Peyer's patch (tissue), 4 donors: ENCODE measurements around the gene ARHGAP15. TPM values are rescaled to one million over a fixed set of nuclear protein-coding genes. Genes with fewer than 3 reads are reported as not detected.

ENCODE experiments used
- DNase-seq, 3 donors: peaks; one replicate each; pipeline ENCODE4 v3.0.0-alpha.2; 2017 to 2019
- H3K27ac ChIP-seq, 4 donors: fragments of 200-600 bp; sonication (generic); one replicate each; pipeline ENCODE4 v1.5.1; 2016 to 2019
- H3K27me3 ChIP-seq, 2 donors: fragments of 200-600 bp; sonication (generic); one replicate each; pipeline ENCODE4 v1.5.1; 2019
- H3K36me3 ChIP-seq, 3 donors: fragments of 200-600 bp; sonication (generic); one replicate each; pipeline ENCODE4 v1.5.1; 2016 to 2019
- H3K4me1 ChIP-seq, 4 donors: fragments of 200-600 bp; sonication (generic); one replicate each; pipeline ENCODE4 v1.5.1; 2016 to 2019
- H3K4me3 ChIP-seq, 4 donors: fragments of 200-600 bp; sonication (generic); 1 replicate in 3 of 4; 2 replicates in 1 of 4; pipeline ENCODE4 v1.5.1; 2016 to 2019; ENCODE audit warnings: mild to moderate bottlenecking in 1 of 4
- H3K9me3 ChIP-seq, 4 donors: fragments of 200-600 bp; sonication (generic); one replicate each; pipeline ENCODE4 v1.5.1; 2016 to 2019; ENCODE audit warnings: mild to moderate bottlenecking in 1 of 4
- CTCF ChIP-seq, 6 experiments: fragments of 450-650 bp in 4 of 6; fragments of 200-600 bp in 2 of 6; sonication (generic) in 1 of 6; IDR thresholded peaks; one replicate each; pipeline ENCODE4 v1.5.1; 2017 to 2019; ENCODE audit warnings: antibody characterized with exemption in 6 of 6, mild to moderate bottlenecking in 3 of 6, moderate library complexity in 1 of 6
- POLR2A ChIP-seq, 2 donors: fragments of 450-650 bp; IDR thresholded peaks; one replicate each; pipeline ENCODE4 v1.5.1; 2017; ENCODE audit warnings: antibody characterized with exemption in 2 of 2, mild to moderate bottlenecking in 2 of 2, moderate library complexity in 2 of 2
- total RNA-seq, 4 donors: library from RNA; depleted of rRNA; stranded (reverse); fragments of >200 nt; gene quantifications; one replicate each; pipeline ENCODE4 v1.1.0, GENCODE V29; 2016

The ARHGAP15 gene
- total RNA-seq, 4 donors from 2014 or later, result 6.7 to 203 (median 12.5) TPM

- H3K27me3 ChIP-seq, result no peaks in the 10 kb centered on the region
- no peaks in the 10 kb centered on the region for H3K4me1 ChIP-seq
- no peaks in the 10 kb centered on the region for H3K36me3 ChIP-seq
- H3K27ac ChIP-seq, result peak overlapping the region in 3 of 4 donors; percentile 6 to 43 (median 21)
- DNase-seq, result no peak
- no peaks in the 10 kb centered on the region for H3K9me3 ChIP-seq
- no peak overlapping the region for H3K4me3 ChIP-seq
- TF ChIP-seq POLR2A (IDR thresholded peaks at IDR 0.05), result no peak
- TF ChIP-seq CTCF (IDR thresholded peaks at IDR 0.05), result no peak
These were observed 305.2 kb downstream of the ARHGAP15 start for GRCh38 chr2:143434445-143434844.

- no peaks in the 10 kb centered on the region for H3K27me3 ChIP-seq
- peak overlapping the region in 3 of 4 donors; percentile 8 to 43 (median 21) for H3K27ac ChIP-seq
- TF ChIP-seq CTCF (IDR thresholded peaks at IDR 0.05) (no peak), POLR2A (IDR thresholded peaks at IDR 0.05) (no peak)
- H3K4me3 ChIP-seq, result no peak overlapping the region
- no peaks in the 10 kb centered on the region for H3K36me3 ChIP-seq
- H3K4me1 ChIP-seq, result no peaks in the 10 kb centered on the region
- H3K9me3 ChIP-seq, result no peaks in the 10 kb centered on the region
- DNase-seq, result no peak
These were observed 305.9 kb downstream of the ARHGAP15 start for GRCh38 chr2:143435131-143435530.

GRCh38 chr2:143436951-143437350 lies 307.7 kb downstream of the ARHGAP15 start:
- Histone ChIP-seq H3K36me3 (no peaks in the 10 kb centered on the region), H3K9me3 (no peaks in the 10 kb centered on the region), H3K27ac (peak overlapping the region in 2 of 4 donors; percentile 7 to 43), H3K4me1 (no peaks in the 10 kb centered on the region), H3K27me3 (no peaks in the 10 kb centered on the region), H3K4me3 (peak overlapping the region in 1 of 4 donors; percentile 1)
- TF ChIP-seq CTCF (IDR thresholded peaks at IDR 0.05) (no peak), POLR2A (IDR thresholded peaks at IDR 0.05) (no peak)
- no peak for DNase-seq

- no peaks in the 10 kb centered on the region for H3K9me3 ChIP-seq
- no peaks in the 10 kb centered on the region for H3K4me1 ChIP-seq
- DNase-seq, result no peak
- H3K4me3 ChIP-seq, result no peak overlapping the region
- H3K27me3 ChIP-seq, result no peaks in the 10 kb centered on the region
- no peaks in the 10 kb centered on the region for H3K36me3 ChIP-seq
- H3K27ac ChIP-seq, result no peak overlapping the region
- TF ChIP-seq POLR2A (IDR thresholded peaks at IDR 0.05) (no peak), CTCF (IDR thresholded peaks at IDR 0.05) (no peak)
These were observed 311.3 kb downstream of the ARHGAP15 start for GRCh38 chr2:143440411-143441012.

GRCh38 chr2:143442193-143442592 lies 313.0 kb downstream of the ARHGAP15 start:
- Histone ChIP-seq H3K27ac (peak overlapping the region in 2 of 4 donors; percentile 25 to 55), H3K27me3 (no peaks in the 10 kb centered on the region), H3K36me3 (no peaks in the 10 kb centered on the region), H3K4me3 (no peak overlapping the region), H3K9me3 (no peaks in the 10 kb centered on the region), H3K4me1 (no peaks in the 10 kb centered on the region)
- TF ChIP-seq POLR2A (IDR thresholded peaks at IDR 0.05) (no peak), CTCF (IDR thresholded peaks at IDR 0.05) (no peak)
- no peak for DNase-seq
